Hematopoietic multipotent progenitor cell (in vitro differentiated cells): ENCODE data around the gene FOXA1. TPM values are rescaled to one million over a fixed set of nuclear protein-coding genes. Genes with fewer than 3 reads are reported as not detected.
"Not testable (repeated sequence)": the region's sequence is repeated elsewhere in the genome, so short reads cannot be mapped to it uniquely, and the experiment has no call there.

Experiments
- DNase-seq, 3 donors: peaks; one replicate each; pipeline ENCODE4 v3.0.0-alpha.2; 2011 to 2015; ENCODE audit warnings: low read depth in 2 of 3, low spot score in 2 of 3
- total RNA-seq: library from RNA; depleted of rRNA; stranded (reverse); fragments of >200 nt; gene quantifications from one replicate; pipeline ENCODE4 v1.2.3, GENCODE V29; 2012

FOXA1 gene
- total RNA-seq, 1 donor: 0.27 TPM

DNA sequence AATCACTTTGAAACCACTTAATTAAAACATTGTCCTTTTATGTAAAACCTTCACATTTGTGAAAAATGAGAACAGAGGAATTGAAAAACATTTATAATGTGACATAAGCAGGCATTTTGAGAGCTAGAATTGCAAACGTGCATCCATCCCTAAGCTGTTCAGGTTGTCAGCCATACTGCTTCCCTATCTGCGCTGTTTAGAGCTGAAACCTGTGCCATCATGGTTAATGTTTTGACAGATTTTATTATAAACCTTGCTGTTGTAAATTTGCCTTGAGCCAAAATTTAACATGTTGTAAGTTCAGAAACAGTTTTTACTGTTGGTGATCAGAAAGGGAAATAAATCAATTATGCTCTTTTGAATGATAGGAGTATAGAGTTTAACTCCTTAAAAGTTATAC is 31.9 kb downstream of the FOXA1 start:
- DNase-seq: no peak

DNA sequence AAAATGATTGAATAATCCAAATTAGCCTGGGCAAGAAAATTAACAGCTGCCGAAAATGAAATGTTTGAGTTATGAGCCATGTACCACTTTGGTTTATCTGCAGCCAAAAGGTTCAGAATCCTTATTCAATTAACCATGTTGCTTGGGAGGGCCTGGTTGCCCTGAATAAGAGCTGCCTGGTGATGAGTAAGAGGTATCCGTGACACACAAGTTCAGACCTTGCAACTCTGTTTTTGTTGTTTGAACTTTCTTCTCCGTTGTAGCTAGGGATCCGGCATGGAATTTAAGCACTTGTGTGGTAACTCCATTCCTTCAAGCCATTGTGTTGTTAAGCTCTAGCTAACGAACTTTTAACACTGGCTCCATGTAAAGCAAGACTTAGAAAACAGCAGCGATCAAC is 35.7 kb downstream of the FOXA1 start:
- no peak for DNase-seq

DNA sequence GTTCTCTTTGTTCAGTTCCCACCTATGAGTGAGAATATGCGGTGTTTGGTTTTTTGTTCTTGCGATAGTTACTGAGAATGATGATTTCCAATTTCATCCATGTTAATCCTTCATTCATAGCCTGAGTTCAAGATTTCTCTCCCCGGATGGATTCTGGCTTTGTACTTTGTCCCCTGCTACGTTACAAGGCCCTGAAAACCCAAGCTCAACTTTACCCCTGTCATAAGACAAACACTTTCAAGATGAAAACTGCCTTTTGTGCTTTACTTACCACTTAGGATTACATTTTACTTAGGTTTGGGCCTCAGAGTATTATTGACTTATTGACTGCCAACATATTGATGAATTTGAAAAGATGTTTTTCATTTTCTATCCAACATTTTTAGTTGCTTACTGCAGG is 36.3 kb downstream of the FOXA1 start:
- DNase-seq: no peak

DNA sequence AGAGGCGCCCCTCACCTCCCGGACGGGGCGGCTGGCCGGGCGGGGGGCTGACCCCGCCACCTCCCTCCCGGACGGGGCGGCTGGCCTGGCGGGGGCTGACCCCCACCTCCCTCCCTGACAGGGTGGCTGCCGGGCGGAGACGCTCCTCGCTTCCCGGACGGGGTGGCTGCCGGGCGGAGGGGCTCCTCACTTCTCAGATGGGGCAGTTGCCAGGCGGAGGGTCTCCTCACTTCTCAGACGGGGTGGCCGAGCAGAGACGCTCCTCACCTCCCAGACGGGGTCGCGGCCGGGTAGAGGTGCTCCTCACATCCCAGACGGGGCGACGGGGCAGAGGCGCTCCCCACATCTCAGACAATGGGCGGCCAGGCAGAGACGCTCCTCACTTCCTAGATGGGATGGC is 39.5 kb downstream of the FOXA1 start:
- not testable (repeated sequence) for DNase-seq

DNA sequence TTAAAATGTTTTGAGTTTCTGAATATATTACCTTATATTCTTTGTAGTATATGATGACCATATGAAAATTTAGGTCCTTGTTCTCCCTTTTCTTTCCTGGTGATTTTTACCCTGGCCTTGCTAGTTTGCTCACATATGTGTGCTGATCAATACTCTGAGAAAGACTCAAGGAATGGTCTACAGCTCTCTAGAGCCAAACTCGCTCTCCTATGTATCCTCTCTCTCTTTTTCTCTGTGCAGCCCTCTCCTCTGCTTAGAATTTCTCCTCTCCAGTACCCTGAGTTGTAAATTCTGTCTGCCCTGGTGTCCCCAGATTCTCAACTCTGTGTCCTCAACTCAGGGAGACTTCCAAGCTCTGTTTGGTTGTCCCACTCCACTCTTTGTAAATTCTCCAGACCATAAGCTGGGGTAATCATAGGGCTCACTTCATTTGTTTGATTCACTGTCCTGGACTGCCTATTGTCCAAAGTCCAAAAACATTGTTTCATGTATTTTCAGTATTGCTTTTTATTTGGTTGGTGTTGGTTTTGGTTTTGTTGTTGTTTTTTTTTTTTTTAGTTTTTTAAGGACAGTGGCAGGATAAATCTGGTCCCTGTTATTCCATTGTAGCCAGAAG is 41.0 kb downstream of the FOXA1 start:
- DNase-seq: no peak

DNA sequence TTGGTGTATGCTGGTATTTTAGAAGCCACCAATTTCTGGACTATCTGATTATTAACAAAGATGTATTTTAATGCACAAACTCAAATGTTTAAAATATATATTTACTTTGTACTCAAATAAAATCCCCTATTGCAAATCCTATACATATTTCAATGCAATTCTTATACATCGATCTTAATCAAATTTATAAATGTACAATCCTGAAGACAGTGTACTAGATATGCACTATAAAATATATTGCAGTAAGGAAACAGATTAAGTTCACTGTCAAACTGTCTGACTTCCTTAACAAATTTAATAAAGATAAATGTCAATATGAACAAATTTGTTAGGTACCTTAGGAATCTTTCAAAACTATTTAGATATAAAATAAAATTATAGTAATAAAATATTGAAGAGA is 43.9 kb downstream of the FOXA1 start:
- no peak for DNase-seq

DNA sequence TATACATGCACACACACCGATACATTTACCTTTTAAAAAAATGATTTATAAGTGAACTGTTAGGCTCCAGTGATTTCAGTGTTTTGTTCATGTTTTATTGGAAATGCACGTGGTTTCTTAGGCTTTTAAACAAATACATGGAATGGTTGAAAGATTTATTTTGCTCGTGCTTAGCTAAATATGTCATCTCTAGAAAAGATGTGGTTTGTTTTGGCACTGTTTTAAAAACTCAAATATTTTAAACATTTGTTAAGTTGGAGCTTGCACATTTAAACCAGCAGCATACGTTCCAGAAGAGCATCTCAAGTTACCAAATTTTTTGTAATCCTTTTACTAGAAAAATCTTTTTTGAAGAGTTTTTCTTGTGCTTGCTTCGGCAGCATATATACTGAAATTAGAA is 44.5 kb downstream of the FOXA1 start:
- no peak for DNase-seq

DNA sequence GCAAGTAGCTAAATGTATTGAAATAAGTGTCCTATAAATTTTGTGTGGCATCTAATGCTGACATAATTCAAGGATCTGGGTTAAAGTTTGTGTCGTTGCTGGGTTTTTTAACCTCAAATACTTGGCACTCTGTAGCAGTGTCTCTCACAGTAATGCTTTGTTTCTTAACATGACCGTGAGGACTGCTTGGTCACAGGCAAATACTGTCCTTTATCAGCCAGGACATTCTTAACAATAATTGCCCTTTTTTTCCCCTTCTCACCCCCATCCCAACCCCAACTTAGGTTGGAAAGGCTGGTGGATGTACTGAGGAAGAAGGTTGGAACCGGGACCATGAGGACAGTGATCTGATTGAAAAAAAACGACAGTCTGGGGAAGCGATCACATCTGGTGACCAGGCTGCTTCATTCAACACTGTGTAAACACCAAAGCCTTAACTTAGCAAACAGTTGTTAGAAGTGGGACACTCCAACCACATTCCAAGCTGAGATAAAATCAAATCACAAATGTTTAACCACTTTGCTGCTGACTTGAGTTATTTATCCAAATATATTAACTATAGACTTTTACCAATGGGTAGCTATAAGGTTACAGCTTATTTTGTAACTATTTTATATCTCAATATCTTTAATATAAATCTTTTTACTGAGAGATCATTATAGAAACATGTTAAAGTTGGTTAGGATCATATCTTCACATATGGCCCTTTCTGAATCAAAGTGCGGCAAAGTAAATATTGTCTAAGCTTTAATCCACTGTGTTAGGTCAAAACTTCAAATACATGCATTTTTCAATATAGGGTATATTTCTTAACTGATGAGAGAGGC is 48.2 kb downstream of the FOXA1 start:
- no peak for DNase-seq

GRCh38 chr14:37545174-37545573 is 49.9 kb downstream of the FOXA1 start:
- no peak for DNase-seq

- no peak for DNase-seq
Measured at GRCh38 chr14:37544407-37544806, 50.6 kb downstream of the FOXA1 start.

GRCh38 chr14:37539992-37540391 is 55.1 kb downstream of the FOXA1 start:
- DNase-seq: no peak

Other genes starting within 250 kb of the FOXA1 start
- gene TTC6, start 380 bp upstream of the FOXA1 start, total RNA-seq: not detected